ENCODE results near the gene NOSTRIN.
A peak's percentile ranks its signal among the peaks of the same experiment; 100 is the strongest.

The NOSTRIN gene

DNA sequence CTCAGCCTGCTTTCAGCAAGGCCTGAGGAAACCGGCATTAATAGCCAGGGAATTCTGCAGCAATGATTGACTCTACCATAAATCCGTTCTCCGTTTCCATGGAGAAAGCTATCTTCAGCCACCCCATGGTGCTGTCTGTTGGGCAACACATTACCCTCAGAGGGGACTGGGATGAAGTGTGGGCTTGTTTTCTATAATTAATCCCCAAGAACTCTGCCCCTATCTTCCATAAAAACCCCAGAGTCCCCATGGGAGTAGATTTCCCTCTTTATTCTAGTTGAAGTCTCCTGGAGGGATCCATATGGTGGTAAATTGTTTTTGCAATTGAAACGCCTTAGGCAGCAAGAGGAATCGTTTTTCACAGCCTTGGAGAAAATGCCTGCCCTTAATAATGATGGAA lies 107.9 kb downstream of the NOSTRIN start:
- DNase-seq (ENCODE audit: low read depth): no peak
- in situ Hi-C loops (cut with HindIII; ENCODE audit: low sequenced_read_pairs): loop anchor here (10.0 kb wide), 1 partner anchor 586 kb away; no protein-coding TSS in a partner anchor
- no peak overlapping the region for H3K4me3 ChIP-seq (ENCODE audit: low read depth, low read length)
- no peak for TF ChIP-seq CTCF (IDR thresholded peaks at IDR 0.05; ENCODE audit: low read depth, low read length, missing control alignments)

DNA sequence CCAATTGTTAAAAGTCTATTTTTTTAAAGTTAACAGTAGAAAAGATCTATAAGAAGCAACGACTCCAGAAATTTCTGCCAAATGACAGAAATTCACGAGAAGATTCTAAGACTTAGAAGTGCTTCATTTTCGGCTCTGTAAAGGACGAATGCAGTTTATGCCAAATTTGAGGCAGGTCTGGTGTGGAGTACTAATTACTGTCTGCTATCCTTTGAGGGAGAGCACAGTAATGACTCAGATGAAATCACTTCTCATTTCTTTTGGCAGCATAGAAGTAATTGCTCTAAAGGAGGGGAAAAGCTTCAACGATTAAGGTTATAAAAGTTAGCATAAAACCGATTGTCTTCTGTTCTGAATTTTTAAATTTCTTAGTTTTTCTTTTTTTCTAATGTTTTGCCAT lies 110.0 kb downstream of the NOSTRIN start:
- in situ Hi-C loops (cut with HindIII; ENCODE audit: low sequenced_read_pairs): loop anchor here (10.0 kb wide), 1 partner anchor 588 kb away; no protein-coding TSS in a partner anchor
- no peak for DNase-seq (ENCODE audit: low read depth)
- H3K4me3 ChIP-seq (ENCODE audit: low read depth, low read length): peak overlapping the region; percentile 44
- no peak for TF ChIP-seq CTCF (IDR thresholded peaks at IDR 0.05; ENCODE audit: low read depth, low read length, missing control alignments)

GRCh38 chr2:168912901-168913369 lies 110.5 kb downstream of the NOSTRIN start:
- in situ Hi-C loops (cut with HindIII; ENCODE audit: low sequenced_read_pairs): loop anchor here (10.0 kb wide), 1 partner anchor 588 kb away; no protein-coding TSS in a partner anchor
- no peak for TF ChIP-seq CTCF (IDR thresholded peaks at IDR 0.05; ENCODE audit: low read depth, low read length, missing control alignments)
- DNase-seq (ENCODE audit: low read depth): peak; percentile 18
- H3K4me3 ChIP-seq (ENCODE audit: low read depth, low read length): peak overlapping the region; percentile 44

- TF ChIP-seq CTCF (IDR thresholded peaks at IDR 0.05; ENCODE audit: low read depth, low read length, missing control alignments): no peak
- in situ Hi-C loops (cut with HindIII; ENCODE audit: low sequenced_read_pairs): loop anchor here (10.0 kb wide), 1 partner anchor 589 kb away; no protein-coding TSS in a partner anchor
- H3K4me3 ChIP-seq (ENCODE audit: low read depth, low read length): no peak overlapping the region
- no peak for DNase-seq (ENCODE audit: low read depth)
Observed at GRCh38 chr2:168913495-168913894, 111.1 kb downstream of the NOSTRIN start.
